Ecto neural progenitor cell (in vitro differentiated cells): ENCODE measurements around the gene AHRR.
"Not testable (repeated sequence)": the region's sequence is repeated elsewhere in the genome, so short reads cannot be mapped to it uniquely, and the experiment has no call there.

Experiments used
- DNase-seq: peaks from one replicate; pipeline ENCODE4 v3.0.0-alpha.2; 2018; ENCODE audit warnings: low spot score

AHRR gene

DNA sequence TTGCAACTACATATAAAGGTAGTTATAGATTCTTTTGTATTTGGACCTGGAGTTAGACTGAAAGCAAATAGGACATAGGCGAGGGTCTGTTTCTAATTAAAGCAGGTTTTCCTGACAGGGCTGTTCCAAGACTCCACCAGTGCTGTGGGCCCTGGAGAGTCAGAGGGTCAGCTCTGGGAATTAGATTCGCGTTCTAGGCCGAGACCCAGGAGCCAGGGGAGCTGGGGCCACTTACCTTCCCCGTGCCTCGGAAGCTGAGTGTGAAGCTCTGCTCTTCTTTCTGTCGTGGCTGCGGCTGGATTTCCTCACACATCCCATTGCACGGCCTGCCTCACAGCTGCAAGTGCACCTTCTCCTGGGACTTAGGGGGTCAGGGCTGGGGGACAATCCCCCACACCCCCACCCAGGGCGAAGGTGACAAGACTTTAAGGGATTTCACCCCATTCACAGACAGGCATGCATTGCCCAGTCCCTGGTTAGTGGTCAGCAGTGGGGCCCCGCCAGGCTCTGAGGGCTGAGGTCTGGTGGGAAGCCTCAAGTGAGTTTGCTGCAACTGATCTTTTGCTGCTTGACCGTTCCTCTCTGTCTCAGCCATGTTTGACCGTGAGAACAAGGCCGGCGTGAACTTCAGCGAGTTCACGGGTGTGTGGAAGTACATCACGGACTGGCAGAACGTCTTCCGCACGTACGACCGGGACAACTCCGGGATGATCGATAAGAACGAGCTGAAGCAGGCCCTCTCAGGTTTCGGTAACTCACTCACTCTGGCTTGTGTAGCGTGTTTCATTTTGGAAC is 15.3 kb upstream of the AHRR start:
- peak; percentile 36 for DNase-seq

DNA sequence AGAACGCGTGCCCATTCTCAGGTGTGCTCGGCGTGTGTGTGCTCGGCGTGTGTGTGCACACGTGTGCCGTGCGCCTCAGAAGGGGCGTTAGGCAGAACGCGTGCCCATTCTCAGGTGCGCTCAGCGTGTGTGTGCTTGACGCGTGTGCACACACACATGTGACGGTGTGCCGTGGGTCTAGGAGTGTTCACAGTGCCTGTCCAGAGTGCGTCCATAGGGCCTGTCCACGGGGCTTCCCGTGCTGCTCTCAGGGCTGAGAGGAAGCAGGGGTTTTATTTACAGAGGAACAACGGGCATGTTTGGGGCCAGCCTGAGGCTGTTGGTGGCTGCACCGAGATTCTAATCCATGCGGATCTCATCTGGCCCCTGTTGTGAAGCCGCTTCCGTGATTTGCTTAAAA is 14.2 kb upstream of the AHRR start:
- DNase-seq: peak; percentile 19

DNA sequence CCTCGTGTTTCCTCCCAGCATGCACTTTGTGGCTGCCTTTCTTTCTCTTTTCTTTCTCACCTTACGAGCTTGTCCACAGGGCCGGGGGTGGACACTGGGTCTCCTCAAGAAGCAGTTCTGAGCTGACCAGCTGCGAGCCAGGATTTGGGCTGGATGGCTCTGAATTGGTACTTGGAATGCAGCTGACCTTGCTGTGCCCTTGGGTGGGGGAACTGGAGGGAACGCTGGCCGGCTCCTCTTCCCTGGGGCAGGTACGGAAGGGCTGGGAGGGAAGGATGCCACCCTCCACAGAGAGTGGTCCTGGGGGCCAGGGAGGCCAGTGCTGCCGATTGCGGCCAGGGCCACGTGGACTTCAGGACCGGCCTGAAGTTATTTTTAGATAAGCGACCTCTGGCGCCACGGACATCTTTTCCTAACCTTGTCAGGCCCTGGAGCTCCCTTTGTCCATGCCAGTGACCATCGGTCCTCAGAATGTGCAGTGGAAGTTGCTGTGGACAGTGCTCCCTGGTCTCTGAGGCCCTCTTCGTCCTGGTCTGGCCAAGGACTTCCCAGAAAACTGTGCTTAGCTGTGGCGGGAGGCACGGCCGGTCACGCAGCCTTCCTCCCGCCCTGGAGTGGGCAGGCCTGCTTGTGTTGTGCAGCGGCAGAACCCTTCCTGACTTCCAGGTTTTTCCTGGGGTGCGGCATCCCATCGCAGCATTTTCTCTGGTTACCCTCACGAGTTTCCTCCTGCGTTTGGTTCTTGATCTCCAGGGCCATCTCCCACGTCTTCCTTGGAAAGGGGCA is 13.5 kb upstream of the AHRR start:
- DNase-seq: no peak

DNA sequence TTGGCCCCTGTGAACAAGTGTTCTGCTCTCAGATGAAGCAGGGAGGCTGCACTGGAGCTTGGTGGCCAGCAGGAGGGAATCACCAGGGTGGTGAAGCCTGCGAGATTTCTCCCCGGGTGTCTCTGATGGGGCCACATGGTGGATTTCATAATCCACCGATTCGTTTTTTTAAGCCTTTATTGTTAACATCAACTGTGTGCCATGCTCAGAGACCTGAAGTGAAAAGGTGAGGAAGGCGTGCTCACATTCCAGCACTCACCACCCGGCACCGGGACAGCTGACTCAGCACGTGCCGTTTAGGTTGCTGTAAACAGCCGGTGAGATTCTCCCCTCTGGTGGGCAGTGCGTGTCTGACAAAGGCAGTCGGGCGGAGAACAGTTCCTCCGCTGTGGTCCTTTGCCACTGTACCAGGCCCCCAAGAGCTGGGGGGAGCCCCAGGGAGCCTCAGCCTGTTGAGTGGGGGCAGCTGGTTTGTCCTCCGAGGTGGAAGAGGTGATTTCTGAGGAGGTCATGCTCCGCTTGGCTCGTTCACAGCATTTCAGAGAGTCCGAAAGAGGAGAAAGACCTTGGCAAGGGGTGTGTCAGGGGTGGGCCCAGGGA is 12.7 kb upstream of the AHRR start:
- DNase-seq: no peak

DNA sequence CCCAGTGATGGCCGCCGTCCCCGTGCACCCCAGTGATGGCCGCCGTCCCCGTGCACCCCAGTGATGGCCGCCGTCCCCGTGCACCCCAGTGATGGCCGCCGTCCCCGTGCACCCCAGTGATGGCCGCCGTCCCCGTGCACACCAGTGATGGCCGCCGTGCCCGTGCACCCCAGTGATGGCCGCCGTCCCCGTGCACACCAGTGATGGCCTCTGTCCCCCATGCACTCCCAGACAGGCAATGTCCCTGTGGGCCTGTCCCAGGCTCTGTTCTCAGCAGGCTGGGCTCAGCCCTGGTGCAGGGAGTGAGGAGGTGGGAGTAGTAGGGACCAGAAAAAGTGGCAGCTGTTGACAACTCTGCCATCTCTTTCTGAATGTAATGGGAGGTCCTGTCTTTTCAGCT is 11.7 kb upstream of the AHRR start:
- DNase-seq: not testable (repeated sequence)

DNA sequence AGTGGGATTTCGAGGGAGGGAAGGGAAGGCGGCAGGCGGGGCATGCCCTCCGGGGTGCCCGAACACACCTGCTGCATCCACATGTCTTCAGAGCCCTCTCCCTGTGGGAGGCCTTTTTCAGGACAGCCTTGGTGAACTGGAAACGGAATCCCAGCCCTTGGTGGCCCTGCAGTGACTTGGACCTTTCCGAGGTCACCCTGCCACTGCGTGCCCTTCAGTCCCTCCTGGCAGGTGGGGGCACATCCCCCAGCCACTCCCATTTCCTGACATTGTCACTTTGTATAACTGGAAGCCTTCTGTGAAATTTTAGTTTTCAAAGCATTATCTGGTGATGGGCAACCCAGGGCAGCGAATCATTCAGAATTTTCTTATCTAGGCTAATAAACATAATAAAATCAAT is 11.0 kb upstream of the AHRR start:
- no peak for DNase-seq

DNA sequence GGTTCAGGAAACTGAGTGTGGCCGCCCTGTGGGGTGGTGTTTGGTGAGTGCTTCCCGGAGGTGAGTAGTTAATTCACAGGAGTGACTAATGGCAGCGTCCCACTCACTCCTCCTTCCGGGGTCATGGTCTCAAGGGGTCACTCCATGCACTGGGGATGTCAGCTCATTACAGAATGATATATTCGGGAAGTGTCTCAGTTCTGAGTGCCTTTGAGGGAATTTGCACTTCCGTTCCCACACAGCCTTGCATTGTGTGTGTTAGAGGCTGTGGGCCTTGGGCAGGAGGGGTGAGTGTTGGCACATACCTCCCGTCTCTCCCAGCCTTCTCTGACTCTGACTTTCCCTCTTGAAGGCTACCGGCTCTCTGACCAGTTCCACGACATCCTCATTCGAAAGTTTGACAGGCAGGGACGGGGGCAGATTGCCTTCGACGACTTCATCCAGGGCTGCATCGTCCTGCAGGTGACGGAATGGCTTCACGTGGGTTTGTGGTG is 10.5 kb upstream of the AHRR start:
- no peak for DNase-seq

DNA sequence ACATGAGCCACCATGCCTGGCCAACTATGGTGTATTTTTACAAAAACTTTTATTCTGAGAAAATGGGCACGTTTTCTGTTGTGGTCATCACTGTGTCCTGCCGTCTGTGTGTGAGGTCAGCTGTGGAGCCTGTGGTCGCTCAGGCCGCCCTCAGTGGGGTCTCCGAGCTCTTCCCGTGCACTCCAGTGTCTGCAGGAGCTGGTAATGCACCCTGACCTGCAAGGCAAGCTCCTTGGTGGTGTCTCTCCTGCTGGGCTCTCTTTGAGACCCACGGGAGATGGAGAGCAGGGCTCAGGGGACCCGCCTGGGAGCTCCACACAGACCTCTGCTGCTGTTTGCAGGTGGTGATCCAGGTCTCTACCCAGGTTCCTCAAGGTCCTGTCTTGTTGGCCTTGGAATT is 9.6 kb upstream of the AHRR start:
- DNase-seq: no peak

DNA sequence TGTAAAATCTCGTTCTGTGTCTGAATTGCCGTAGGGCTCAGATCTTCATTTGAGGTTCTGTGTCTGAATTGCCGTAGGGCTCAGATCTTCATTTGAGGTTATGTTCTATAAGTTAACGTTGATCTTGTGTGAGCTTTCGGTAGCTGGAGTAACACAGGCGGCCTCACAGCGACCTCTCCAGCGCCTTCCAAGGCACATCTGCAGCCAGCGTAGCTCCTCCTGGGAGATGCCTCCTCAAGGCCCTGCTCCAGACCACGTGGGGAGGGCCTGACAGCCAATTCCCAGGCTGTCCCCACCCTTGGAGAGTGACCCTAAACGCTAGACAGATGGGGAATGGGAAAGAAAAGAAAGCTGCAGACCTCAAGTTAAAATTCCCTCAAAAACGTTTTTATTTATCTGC is 8.7 kb upstream of the AHRR start:
- no peak for DNase-seq

DNA sequence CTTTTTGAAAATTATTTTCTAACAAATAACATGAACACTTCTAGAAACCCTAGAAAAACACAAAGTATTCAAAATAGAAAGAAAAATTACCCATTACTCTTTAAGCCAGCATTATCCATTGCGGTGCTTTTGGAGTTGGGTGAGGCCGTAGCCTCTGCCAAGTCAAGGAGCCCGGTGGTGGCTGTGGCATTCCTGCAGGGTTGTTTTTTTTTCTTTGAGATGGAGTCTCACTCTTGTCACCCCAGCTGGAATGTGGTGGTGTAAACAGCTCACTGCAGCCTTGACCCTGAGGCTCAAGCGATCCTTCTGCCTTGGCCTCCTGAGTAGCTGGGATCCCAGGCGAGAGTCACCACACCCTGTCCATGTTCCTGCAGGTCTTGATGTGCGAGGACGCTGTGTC is 8.2 kb upstream of the AHRR start:
- no peak for DNase-seq

DNA sequence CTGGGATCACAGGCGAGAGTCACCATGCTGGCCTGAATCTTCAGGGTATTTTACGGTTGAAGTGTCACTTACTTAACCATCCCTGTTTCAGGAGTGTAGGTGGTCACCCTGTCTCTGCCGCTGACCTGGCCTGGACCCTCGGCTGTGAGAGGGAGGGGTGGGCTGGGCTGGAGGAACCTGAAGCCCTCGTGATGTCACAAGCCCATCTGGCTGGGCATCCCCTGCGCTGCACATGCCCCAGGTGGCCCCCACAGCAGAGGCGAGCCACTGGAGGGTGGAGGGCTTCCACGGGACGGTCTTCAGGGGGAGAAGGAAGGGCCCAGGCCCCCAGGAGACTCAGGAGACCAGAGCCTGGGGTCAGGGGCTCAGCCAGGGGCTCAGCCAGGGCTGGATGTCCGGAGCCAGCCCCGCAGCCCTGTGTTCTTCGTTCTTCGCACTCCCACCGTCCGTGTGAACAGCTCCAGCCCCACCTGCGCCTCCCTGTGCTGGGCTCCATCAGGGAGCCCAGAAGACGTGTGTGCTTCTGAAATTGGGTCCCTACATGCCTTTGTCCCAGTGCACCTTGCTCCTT is 7.6 kb upstream of the AHRR start:
- no peak for DNase-seq

DNA sequence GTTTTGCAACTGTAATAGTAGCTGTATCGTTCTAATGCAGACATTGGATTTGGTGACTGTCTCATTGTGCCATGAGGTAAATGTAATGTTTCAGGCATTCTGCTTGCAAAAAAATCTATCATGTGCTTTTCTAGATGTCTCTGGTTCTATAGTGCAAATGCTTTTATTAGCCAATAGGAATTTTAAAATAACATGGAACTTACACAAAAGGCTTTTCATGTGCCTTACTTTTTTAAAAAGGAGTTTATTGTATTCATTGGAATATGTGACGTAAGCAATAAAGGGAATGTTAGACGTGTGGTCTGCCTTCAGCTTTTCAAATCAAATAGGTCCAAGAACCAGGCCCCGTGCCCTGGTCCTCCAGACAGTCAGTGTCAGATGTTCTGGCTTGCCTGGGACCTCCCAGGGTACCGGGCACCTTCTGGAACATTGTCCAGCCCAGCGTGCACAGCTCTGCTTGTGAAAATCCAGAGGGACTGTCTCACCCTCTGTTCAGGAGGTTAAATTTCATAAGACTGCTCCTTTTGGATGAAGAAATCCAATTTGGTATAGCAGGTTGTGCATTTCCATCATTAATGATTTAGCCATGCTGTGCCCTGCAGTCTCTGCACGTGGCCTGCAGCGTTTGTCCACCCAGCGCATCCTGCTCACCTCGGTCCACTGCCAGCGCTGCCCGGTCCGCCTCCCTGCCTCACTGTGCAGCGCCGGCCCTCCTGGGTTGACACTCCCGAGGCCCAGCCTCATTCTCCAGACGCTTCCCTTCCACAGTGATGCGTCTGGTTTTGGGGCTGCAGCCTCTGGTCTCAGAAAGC is 6.6 kb upstream of the AHRR start:
- no peak for DNase-seq

DNA sequence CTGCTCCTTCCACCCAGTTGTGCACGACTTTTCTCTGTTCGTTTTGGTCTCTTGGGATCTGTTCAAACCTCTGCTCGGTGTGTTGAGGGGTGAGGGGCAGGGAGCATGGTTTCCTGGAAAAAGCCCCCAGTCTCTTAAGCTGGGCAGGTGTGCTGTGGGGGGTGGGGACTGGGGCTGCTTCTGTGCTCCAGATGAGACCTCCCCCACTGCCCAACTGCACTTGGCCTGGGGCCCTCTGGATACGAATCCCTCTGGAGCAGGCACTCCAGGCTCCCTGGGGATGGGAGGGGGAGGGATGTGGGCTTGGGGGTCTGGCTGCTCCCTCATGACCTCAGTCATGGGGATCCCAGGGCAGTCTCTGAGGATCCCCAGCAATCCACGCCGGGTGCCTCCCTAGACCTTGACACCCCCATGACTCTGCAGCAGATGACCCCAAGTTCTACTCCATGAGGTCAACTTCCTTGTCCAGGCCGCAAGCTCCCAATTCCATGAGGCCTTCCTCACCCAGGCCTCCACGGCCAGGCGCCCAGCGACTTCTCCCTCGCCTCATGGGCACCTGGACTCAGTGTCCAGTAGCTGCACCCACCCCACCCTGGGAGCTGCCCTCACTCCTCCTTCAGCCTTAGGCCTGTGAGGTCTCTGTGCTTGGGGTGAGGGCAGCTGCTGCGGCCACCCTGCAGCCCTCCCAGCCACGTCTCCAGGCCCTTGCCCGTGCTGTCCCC is 5.9 kb upstream of the AHRR start:
- DNase-seq: no peak

DNA sequence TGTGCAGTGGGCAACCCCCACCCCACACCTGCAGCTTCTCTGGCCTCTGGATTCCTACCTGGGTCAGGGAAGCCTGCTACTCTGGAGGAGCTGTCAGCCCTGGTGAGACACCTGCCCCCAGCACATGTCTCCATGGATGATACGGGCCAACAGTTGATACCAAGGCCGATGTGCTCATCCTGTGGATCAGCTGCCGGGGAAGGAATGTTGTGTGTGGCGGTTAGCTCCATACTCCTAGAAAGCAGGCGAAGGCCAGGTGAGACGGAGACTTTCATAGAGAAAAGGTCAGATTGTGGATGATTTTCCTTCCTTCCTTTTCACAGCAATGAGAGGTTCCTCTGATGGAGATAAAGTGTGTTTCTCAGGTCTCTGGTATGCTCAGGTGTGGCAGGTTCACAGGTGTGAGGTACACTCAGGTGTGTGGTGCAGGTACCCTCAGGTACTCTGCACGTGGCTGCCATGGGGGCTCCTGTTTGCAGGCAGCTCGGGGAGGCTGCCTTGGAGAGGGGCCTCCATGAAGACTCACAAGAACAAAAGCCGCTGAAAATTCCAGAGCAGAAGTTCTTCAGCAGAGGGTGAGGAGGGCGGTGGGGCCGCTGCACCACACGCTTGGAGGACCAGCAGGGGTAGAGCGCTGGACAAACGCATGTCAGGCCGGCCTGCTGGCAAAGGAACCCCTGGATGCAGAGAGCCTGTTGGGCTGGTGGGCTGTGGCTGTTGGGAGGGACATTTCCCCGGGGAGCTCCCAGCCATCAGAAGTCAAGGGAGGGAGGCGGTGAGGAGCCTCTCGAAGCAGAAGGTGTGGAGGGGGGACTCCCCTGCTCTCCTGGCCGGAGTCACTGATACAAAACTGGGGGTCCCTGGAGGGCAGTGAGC is 5.1 kb upstream of the AHRR start:
- DNase-seq: no peak

DNA sequence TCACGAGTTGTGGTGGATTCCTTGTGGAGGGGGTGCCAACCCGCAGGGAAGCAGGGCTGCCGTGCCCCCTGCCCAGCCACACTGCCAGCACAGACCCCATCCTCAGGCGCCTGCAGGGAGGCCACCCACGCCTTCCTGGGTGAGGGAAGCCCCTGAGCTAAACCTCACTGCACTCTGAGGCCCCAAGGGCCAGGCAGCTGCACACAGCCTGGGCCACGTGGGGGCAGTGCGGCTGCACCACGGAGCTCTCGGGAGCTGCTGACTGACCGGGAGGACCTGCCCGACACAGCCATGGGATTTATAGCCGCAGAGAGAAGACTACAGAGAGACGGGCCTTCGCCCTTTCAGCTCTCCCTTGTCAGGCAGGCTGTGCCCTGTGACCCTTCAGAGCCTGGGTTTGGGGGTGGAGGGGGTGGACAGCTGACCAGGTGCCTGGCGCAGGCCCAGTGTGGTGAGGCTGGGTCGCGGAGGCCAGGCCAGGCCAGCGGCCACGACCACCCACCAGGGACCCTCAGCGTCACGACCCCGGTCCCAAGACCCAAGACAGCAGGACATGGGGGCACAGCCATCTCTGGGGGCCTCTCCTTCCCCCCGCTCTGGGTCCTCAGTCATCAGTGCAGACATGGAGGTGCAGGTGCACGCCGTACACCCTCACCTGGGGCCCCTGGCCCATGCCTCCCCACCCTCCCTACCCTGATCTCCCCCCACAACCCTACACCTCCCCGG is 4.3 kb upstream of the AHRR start:
- peak; percentile 86 for DNase-seq

DNA sequence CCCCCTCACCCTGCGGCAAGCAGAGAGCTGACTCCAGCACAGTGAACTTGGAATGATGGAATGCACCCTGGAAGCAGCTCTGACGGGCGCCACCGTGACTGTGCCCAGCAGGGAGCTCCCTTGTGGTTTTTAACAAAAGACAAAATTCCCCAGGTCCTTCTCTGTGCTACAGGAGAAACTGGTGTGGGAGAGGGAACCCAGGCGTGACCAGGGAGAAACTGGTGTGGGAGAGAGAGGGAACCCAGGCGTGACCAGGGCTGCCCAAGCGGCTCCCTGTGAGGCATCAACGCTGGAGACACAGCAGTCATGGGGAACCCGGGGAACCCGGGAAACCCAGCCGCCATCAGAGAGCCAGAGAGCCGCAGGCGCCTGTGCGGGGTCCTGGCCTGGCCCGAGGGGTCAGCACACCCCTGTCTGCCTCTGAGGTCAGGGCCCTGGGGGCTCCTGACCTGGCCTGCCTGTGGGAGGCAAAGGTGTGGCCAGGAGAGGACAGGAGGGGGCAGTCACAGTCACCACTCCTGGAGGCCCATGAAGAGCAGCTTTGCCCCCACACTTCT is 3.1 kb upstream of the AHRR start:
- DNase-seq: no peak

DNA sequence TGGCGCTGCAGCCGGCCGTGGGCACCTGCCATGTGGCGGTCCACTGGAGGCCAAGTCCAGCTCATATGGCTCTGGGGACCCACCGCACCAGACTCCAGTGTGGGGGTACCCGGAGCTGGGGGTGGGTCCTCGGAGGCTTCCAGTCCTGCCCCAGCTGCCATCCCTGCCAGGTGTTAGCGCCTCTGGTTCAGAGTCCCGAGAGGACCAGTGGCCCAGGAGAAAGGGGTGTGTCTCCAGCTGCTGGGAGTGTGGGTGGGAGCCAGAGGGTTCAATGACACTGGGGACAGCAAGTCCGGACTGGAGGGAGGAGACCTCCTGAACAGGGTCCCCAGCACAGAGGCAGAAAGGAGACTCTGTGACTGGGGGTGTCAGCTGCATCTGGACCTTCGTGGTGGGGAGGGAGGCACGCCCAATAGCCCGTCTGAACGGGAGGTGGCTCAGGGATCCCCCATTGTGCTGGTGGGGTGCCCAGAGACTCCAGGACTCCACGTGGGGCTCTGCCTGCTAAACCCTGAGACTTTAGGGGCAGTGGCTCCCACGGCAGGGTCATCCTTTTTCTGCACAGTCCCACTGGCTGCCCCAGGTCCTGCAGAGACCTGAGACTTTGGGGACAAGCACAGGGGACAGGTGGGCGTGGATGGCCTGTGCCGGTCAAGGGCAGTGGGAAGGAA is 2.4 kb upstream of the AHRR start:
- DNase-seq: no peak

DNA sequence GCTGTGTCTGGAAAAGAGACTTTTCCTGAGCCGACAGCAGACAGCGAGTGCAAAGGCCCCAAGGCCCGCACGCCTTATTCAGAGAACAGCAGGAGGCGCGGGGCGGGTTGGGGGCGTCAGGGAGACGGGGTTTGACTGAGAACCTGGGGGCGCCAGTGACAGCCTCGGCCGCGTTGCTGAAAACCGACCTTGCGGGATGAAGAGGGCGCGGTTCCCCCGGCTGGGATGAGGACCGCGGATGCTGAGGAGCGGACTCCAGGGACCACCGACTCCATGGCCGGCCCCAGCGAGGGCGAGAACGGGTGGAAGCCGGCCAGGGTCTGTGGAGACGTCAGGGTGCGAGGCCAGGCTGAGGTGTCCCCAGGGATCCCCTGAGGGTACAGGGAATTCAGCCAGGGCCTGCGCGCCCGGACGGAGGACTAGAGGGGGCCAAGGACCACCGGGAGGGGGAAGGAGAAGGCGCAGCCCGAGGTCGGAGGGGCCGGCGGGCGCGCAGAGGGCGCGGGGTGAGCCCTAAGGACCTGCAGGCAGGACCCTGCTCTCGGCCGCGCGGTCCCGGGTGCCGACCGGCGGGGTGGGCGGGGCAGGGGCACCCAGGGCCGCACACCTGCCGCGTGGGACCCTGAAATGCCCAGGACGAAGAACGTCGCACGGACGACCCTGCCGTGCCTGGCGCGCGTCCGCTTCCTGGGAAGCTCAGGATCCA is 837 bp upstream of the AHRR start:
- no peak for DNase-seq
